ENCODE results near the gene NEU4. TPM values are rescaled to one million over a fixed set of nuclear protein-coding genes. Genes with fewer than 3 reads are reported as not detected.
"Not testable (repeated sequence)": the region's sequence is repeated elsewhere in the genome, so short reads cannot be mapped to it uniquely, and the experiment has no call there.

The NEU4 gene
- total RNA-seq, 1 donor: 8.5 TPM

DNA sequence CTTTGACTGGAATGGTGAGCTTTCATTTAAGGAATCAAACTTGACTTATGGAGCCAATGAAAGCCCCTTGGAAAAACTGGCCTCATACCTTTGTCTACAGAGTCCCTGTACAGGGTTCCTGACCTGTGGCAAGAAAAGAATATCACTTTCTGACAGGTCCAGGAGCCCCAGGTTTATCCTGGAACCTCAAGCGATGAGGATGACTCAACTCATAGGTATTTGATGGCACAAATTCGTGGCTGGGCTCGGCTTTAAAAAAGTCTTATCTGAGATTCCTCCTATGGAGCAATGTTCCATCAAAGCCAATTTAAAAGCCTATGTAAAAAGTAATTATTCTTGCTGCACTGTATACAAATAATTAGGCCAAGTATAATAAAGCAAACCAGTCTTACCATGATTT lies 17.6 kb upstream of the NEU4 start:
- not testable (repeated sequence) for H3K27me3 ChIP-seq (ENCODE audit: insufficient read depth, low read length); H3K4me3 ChIP-seq (ENCODE audit: low read length); H3K4me1 ChIP-seq (ENCODE audit: insufficient read depth, low read length); H3K9me3 ChIP-seq (ENCODE audit: low read depth, low read length)

DNA sequence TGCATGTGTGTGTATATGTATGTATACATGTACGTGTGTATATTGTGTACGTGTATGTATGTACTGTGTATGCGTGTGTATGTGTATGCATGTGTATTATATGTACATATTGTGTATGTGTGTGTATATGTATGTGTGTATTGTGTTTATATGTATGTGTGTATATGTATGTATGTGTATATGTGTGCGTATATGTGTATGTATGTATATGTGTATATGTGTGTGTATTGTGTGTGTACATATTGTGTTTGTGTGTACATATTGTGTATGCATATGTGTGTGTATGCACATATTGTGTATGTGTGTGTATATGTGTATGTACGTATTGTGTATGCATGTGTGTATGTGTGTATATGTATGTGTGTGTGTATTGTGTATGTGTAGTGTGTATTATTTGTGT lies 15.6 kb upstream of the NEU4 start:
- Histone ChIP-seq H3K9me3 (ENCODE audit: low read depth, low read length) (no peaks in the 10 kb centered on the region), H3K4me3 (ENCODE audit: low read length) (no peak overlapping the region), H3K27me3 (ENCODE audit: insufficient read depth, low read length) (no peaks in the 10 kb centered on the region), H3K4me1 (ENCODE audit: insufficient read depth, low read length) (peaks cover 4% of the 10 kb centered on the region)

DNA sequence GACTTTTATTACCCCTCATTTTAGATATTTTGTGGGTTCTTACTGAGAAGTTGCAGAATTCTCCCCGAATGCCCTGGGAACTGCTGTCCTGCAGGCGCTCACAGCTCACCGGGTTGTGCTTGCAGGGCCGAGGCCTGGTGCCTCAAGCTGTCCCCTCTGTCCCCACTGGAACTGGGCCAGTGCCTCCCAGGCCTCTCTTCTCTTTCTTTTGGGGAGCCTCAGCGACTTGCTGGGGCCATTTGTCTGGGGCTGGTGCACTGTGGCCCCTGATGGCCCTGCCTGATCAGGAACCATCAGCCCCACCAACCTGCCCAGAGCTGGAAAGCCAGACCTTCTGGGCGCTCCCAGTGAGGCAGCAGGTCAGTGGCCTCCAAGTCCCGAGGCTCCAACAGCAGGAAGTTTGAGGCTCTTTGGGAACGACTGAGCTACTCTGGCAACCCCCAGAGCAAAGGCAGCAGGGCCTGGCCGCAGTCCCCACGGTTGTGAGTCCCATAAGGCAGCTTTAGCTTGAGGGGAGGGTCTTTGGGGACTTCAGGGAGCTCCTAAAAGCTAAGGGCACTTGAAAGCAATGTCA lies 14.7 kb upstream of the NEU4 start:
- Histone ChIP-seq H3K4me1 (ENCODE audit: insufficient read depth, low read length) (no peaks in the 10 kb centered on the region), H3K9me3 (ENCODE audit: low read depth, low read length) (no peaks in the 10 kb centered on the region), H3K27me3 (ENCODE audit: insufficient read depth, low read length) (no peaks in the 10 kb centered on the region), H3K4me3 (ENCODE audit: low read length) (no peak overlapping the region)

DNA sequence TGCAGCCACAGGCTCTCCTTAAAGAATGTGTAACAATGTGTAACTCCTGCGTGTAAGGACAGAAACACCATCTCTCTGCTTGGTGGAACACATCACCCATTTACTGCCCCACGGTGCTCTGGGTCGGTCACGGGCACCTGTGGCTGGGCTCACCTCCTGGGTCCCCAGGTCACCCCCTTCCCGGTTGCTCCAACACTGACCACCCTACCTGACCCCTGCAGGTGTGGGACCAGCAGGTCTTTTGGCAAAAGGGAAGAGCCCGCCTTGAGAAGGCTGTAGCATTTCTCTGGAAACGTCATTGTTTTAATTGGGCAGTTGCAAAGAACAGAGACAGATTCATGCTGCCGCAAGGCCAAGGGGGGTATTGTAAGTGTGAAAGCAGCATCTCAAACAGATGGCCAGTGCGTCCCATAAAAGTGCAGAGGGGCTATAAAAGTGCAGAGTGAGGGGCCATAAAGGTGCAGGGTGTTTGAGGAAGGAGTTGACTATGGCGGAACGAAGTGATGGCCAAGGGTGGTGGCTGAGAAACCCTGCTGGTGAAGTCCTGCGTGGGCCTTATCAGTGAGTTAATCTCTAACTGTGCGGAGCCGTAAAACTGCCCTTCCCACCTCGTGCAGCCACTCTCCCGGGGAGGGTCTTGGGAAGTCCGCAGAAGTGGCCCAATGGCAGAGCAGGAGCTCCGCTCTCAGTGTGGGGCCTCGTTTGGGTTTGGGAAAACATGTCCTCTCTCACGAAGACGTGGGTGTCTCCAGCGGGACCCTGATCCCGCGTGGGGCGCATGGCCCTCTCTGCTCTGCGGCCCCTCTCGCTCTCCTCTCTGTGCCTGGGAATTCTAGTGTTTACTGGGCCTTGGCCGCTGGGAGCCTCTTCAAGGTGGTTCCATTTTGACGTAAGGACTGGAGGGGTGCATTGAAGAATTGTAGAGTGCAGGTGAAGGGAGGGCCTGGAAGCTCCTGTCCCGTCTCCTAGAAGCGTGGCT lies 13.7 kb upstream of the NEU4 start:
- Histone ChIP-seq H3K4me1 (ENCODE audit: insufficient read depth, low read length) (no peaks in the 10 kb centered on the region), H3K9me3 (ENCODE audit: low read depth, low read length) (no peaks in the 10 kb centered on the region), H3K27me3 (ENCODE audit: insufficient read depth, low read length) (no peaks in the 10 kb centered on the region), H3K4me3 (ENCODE audit: low read length) (no peak overlapping the region)

DNA sequence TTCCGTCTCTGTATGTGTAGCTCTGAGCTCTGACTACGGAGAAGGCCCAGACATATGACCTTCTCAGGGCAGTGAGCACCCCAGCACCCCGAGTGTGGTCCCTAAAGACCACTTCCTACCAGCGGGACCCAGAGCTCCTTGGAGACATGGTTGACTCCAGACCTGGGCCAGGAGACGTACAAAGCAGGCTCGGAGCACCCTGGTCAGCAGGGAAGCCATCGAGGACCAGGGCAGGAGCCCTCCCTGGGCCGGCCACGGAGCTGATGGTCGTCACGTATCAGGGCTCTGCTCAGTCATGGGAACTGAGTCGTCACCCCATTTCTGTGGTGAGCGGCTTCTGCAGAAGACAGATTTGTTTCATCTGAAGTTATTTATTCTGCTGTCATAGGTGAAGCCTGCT lies 12.8 kb upstream of the NEU4 start:
- H3K4me3 ChIP-seq (ENCODE audit: low read length): no peak overlapping the region
- no peaks in the 10 kb centered on the region for H3K4me1 ChIP-seq (ENCODE audit: insufficient read depth, low read length)
- H3K9me3 ChIP-seq (ENCODE audit: low read depth, low read length): no peaks in the 10 kb centered on the region
- H3K27me3 ChIP-seq (ENCODE audit: insufficient read depth, low read length): no peaks in the 10 kb centered on the region

DNA sequence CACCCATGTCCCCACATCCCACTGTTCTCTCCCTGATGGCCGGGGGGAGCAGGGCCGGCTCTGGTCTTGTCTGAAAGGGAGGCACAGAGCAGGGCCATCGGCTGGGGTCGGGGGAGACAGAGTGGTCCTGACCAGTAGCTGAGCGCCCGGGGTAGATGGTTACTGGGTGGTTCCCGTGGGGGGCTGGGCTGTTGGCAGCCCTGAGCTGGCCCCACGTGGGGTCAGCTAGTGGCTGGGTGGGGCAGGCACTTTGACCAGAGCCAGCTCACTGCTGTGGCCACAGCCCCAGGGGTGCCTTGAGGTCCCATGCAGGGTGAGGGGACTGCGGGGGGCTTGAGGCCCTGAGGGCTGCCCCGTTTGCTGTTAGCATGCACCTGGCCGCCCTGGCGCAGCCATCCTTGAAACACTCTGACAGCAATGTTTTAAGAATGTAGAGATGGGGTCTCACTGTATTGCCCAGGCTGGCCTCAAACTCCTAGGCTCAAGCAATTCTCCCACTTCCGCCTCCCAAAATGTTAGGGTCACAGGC lies 12.3 kb upstream of the NEU4 start:
- H3K4me1 ChIP-seq (ENCODE audit: insufficient read depth, low read length): no peaks in the 10 kb centered on the region
- no peak overlapping the region for H3K4me3 ChIP-seq (ENCODE audit: low read length)
- H3K27me3 ChIP-seq (ENCODE audit: insufficient read depth, low read length): no peaks in the 10 kb centered on the region
- no peaks in the 10 kb centered on the region for H3K9me3 ChIP-seq (ENCODE audit: low read depth, low read length)

DNA sequence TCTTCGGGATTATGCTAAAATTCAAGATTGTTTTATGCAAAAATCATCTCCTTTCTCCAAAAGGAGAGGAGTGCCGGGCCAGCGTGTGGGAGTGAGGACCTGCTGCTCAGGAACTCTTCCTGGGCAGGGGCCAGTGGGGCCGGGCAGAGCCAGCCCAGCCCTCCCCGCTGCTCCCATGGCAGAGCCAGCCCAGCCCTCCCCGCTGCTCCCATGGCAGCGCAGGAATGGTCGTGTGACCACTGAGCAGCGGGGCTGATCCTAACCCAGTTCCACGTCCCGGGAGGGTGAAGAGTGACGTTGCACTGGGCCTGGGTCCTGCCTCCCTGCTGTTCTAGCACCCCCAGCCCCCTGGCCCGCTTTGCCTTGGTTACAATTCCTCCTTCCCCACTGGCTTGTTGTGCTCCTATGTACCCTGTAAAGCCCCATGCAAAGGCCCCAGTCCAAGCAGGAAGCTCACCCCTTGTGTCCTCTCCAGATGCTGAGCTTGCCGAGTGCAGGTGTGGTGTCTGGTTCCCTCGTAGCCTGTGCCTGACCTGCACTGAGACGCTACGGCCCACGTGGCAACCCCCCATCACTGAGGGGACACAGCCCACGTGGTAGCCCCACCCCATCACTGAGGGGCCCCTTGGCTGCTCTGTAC lies 11.4 kb upstream of the NEU4 start:
- H3K27me3 ChIP-seq (ENCODE audit: insufficient read depth, low read length): no peaks in the 10 kb centered on the region
- no peak overlapping the region for H3K4me3 ChIP-seq (ENCODE audit: low read length)
- H3K4me1 ChIP-seq (ENCODE audit: insufficient read depth, low read length): no peaks in the 10 kb centered on the region
- H3K9me3 ChIP-seq (ENCODE audit: low read depth, low read length): no peaks in the 10 kb centered on the region

DNA sequence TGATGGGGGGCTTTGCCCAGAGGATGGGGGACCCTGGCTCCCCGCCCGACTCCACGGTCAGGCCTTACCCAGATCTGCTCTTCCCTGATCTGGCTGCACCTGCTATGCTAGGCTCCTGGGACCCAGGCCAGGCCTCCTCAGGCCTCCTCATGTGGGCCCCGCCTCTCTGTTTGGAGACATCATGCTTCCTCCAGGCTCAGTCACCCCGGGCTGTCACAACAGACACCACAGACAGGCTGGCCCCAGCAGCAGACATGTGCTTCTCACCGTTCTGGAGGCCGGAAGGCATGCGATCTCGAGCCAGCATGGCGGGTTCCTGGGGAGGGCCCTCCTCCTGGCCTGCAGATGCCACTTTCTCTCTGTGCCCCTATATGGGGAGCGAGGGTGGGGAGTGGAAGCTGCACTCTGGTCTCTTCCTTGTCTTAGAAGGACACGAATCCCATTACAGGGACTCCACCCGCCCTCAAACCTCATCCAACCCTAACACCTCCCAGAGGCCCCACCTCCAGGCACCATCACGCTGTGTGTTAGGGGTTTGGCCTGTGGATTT lies 10.8 kb upstream of the NEU4 start:
- H3K9me3 ChIP-seq (ENCODE audit: low read depth, low read length): no peaks in the 10 kb centered on the region
- peaks cover under 1% of the 10 kb centered on the region for H3K4me1 ChIP-seq (ENCODE audit: insufficient read depth, low read length)

DNA sequence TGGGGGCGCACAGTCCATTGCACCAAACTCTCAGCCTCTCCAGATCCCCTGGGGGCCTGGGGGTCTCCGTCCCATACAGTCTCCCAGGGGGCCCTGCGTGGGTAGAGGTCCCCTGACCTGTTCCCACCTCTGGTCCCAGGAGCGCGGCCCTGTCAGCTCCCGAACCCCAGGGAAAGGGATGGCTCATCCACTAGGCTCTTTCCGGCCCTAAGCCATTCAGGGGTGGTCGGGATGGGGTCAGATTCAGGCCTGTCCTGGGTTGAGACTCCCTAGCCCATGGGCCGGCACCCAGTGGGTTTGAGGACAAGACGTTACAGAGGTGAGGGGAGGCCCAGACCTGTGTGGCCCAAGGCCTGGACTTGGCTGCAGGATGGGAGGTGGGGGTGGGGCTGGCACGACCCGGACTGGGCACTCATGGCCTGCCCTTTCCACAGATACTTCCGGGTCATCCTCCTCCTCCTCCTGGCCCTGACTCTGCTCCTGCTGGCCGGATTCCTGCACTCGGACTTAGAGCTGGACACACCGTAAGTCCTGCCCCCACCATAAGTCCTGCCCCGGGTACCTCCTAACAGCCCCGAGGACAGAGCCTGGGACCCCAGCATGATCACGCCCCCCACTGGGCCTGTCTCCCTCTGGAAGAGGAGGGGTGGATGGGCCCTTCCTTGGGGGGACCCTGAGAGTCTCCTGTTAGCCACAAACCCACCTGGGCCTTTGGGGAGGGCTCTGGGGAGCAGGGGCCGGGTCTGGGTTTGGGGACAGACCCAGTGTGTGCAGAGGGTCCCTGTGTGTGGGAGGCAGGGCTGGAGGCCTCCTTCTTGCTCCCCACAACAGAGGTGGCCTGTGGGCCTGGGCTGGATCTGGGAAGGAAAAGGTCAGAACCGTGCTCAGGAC lies 10.1 kb upstream of the NEU4 start:
- H3K27me3 ChIP-seq (ENCODE audit: insufficient read depth, low read length): peaks cover 5% of the 10 kb centered on the region
- H3K9me3 ChIP-seq (ENCODE audit: low read depth, low read length): no peaks in the 10 kb centered on the region
- peaks cover 7% of the 10 kb centered on the region for H3K4me1 ChIP-seq (ENCODE audit: insufficient read depth, low read length)
- no peak overlapping the region for H3K4me3 ChIP-seq (ENCODE audit: low read length)

More for the DNA sequence above, 10.8 kb upstream of the NEU4 start:
- Histone ChIP-seq H3K27me3 (ENCODE audit: insufficient read depth, low read length) (peaks cover 4% of the 10 kb centered on the region), H3K4me3 (ENCODE audit: low read length) (no peak overlapping the region)

DNA sequence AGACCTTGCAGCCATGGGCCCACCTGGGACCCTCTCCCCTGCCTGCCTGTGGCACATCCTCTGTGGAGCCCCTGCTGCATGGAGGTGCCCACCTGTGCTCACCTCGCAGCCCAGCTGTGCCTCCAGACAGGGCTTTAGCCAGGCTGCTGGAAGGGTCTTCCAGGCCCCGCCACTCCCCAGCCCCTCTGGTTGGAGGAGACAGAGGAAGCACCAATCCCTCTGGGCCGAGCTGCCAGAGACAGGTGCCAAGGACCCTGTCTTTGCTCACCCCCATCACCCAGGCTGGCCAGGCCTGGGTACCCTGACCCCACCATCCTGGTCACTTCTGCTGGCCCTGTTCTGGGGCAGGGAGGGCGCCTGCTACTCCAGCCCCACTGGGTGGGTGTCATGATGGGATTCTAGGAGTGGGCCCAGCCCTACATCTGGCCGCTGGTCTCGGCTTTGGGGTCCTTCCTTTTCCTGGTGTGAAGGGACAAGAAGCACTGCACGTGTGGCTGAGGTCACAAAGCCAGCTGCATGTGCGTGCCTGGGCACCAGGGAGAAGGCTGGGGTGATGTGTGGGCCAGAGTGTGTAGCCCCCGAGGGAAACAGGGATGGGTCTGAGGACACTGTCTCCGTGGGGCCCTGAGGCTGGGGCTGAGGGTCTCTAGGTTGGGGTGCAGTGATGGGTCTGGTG lies 9.3 kb upstream of the NEU4 start:
- H3K9me3 ChIP-seq (ENCODE audit: low read depth, low read length): no peaks in the 10 kb centered on the region
- H3K27me3 ChIP-seq (ENCODE audit: insufficient read depth, low read length): peaks cover 9% of the 10 kb centered on the region
- peaks cover 15% of the 10 kb centered on the region for H3K4me1 ChIP-seq (ENCODE audit: insufficient read depth, low read length)
- no peak overlapping the region for H3K4me3 ChIP-seq (ENCODE audit: low read length)

DNA sequence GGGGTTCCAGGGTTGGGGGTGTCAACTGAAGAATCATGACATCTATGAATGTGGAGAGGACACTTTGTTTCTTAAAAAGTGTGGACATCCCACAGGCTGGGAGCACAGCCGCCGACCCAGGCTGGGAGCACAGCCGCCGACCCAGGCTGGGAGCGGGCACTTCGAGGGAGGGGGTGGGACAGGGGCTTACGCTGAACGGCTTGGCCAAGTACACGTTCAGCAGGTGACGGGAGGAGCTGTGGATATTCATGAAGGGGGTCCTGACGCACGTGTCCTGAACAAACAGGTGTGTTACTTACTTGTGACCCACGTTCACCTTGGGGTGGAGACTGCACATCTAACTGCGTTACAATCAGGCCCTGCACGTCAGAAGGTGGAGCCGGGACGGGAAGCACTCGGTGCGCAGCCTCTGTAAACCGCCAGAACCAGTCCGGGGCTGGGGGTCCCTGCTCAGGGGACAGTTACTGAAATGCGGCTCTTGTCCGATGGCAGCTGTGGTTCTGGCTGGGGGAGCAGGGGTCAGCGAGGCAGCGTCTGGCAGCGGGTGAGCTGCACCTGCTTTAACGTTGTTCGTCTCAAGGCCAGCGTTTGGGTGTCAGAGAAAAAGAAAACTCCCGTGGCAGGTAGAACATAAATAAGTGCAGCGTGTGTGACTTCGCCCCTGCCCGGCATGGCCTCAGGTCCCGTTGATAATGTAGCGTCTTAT lies 8.6 kb upstream of the NEU4 start:
- H3K4me3 ChIP-seq (ENCODE audit: low read length); H3K9me3 ChIP-seq (ENCODE audit: low read depth, low read length): not testable (repeated sequence)
- H3K27me3 ChIP-seq (ENCODE audit: insufficient read depth, low read length): peaks cover 12% of the 10 kb centered on the region
- H3K4me1 ChIP-seq (ENCODE audit: insufficient read depth, low read length): peaks cover 18% of the 10 kb centered on the region

DNA sequence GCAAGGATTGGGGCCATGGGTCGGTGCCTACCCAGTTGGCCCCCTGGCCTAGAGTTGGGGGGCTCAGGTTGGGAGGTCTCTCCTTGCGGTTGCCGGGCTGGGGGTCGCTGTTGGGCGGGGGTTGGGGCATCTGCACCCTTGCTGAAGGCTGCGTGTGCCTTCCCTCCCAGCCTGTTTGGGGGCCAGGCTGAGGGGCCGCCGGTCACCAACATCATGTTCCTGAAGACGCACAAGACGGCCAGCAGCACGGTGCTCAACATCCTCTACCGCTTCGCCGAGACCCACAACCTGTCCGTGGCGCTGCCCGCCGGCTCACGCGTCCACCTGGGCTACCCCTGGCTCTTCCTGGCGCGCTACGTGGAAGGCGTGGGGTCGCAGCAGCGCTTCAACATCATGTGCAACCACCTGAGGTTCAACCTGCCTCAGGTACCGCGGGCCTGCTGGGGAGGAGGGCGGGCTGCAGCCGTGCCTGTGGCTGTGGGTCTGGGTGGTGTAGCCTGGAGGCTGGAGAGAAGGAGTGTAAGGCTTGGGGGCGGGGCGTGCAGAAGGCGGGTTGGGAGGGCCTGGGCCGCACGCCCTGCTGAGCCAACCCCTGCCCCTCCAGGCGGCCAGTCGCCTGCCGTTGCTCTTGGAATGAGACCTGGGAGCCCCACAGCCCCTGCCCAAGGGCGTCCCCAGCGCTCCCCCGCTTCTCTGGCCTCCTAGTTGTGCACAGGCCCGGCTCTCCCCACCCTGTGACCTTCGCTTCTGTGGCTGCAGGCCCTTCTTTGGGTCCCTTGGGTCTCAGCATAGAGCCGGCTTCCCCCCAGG lies 7.2 kb upstream of the NEU4 start:
- Histone ChIP-seq H3K4me3 (ENCODE audit: low read length) (no peak overlapping the region), H3K4me1 (ENCODE audit: insufficient read depth, low read length) (peaks cover 18% of the 10 kb centered on the region), H3K27me3 (ENCODE audit: insufficient read depth, low read length) (peaks cover 12% of the 10 kb centered on the region), H3K9me3 (ENCODE audit: low read depth, low read length) (no peaks in the 10 kb centered on the region)
